NCI-H510A (cell line): ENCODE data around the gene TTC34.

Experiments used
- DNase-seq: peaks from one replicate; lab custom pipeline; 2025; lab: John Stamatoyannopoulos, UW

The TTC34 gene, protein sequence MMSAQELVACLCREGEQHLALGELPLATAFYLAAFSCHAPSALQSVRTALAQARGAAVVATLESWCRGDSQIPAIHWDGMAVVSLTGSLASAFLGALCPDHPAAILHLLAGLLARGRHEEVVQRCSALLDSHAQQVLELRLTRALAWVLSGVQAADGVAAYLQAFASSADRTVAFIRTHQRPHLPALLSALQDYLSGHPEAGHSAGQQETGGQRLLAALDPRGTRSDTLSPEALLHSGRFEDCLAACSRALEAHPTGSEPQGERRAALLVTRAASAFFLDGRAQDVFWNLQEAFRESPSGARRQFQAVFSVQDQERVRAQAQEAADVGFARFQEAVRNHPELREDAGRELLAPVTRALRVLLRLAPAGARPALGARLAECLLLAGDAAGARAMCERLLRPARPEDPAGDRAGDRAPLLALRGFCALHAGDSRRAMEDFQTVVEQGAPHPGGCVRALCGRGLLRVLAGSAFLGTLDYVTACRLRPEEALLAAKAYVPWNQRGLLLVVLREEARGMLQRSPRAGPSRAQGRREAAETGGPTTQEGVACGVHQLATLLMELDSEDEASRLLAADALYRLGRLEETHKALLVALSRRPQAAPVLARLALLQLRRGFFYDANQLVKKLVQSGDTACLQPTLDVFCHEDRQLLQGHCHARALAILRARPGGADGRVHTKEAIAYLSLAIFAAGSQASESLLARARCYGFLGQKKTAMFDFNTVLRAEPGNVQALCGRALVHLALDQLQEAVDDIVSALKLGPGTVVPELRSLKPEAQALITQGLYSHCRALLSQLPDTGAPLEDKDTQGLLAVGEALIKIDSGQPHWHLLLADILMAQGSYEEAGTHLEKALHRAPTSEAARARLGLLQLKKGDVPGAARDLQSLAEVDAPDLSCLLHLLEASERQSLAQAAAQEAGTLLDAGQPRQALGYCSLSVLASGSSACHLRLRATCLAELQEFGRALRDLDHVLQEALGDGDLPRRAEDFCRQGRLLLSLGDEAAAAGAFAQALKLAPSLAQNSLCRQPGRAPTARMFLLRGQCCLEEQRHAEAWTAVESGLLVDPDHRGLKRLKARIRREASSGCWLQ

DNA sequence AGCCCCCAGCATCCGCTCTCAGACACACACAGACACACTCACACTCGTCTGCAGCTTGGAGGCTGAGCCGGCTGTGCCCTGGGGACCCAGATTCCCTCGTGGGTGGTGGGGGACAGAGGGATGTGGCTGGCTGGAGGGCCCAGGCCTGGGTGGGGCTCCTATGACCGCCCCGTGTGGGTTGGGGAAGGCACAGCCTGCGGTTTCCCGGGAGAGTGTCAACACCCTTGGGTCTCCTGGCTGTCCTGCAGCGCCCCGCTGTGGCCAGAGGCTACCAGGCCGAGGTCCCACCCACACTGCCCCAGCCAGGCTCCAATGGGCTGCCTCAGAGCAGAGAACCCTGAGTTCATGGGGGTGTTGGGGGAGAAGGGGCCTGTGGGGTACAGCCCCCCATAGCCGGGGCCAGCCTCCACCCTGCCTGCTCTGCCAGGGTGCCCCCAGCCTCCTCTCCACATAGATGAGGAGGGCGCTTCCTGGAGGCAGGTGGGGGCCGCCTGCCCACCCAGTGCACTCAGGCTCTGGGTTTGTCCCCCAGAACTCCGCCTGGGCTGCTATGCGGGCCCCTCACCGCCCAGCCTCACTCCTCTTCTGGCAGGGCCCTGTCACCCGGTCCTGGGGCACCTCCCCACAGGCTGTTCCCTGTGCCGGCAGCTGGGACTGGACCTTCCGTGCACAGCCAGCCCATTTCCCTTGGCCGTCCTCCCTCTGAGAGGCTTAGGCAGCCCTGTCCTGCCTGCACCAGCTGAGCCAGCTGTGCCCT, at the start of gene TTC34:
TTC34 (minus strand) TSS at position 159 of the 757 bp plus-strand sequence. CDS start 866 bp downstream, outside the sequence.
- no peak for DNase-seq

DNA sequence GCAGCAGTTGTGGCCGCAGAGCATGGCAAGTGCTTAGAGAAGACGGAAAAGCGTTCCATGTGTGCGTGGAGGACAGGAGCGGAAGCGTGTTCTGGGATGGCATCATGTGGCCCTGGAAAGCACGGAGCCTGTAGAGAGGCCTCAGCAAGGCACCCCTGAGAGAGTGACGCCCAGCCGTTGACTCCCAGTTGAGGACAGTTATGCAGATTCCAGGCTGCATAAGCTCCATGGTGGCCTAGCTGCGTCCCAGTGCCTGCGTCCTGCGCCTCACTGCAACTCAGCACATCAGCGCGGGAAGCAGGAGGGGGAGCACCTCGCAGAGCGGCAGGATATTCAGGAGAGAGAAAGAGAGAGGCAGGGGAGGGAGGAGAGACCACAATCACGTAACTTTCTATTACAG, 49.0 kb upstream of the TTC34 start:
- no peak for DNase-seq

DNA sequence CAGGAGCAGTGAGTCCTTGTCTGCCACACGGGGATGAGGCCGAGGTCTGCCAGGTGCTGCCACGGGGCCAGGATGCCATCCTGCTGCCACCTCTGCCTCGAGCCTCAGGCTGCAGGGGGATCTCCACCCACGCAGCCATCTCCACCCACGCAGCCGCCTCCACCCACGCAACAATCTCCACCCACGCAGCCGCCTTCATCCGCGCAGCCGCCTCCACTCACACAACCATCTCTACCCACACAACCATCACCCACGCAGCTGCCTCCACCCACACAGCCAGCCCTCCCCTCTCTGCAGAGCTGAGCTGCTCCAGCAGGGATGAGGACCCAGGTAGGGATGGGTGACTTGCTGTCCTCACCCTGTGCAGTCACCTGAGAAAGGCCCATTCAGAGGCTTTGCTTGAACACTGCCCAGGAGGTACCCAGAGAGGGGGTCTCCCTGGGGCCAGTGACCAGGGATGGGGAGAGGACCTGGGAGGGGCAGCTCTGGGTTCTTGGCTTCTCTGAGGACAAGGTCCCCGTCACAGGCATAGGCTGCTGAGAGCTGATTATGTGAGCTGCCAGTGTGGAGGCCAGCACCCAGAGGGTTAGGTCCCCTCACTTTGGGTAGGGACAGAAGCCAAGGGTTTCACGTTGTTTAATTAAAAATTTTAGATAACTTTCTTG, 46.6 kb upstream of the TTC34 start:
- no peak for DNase-seq

DNA sequence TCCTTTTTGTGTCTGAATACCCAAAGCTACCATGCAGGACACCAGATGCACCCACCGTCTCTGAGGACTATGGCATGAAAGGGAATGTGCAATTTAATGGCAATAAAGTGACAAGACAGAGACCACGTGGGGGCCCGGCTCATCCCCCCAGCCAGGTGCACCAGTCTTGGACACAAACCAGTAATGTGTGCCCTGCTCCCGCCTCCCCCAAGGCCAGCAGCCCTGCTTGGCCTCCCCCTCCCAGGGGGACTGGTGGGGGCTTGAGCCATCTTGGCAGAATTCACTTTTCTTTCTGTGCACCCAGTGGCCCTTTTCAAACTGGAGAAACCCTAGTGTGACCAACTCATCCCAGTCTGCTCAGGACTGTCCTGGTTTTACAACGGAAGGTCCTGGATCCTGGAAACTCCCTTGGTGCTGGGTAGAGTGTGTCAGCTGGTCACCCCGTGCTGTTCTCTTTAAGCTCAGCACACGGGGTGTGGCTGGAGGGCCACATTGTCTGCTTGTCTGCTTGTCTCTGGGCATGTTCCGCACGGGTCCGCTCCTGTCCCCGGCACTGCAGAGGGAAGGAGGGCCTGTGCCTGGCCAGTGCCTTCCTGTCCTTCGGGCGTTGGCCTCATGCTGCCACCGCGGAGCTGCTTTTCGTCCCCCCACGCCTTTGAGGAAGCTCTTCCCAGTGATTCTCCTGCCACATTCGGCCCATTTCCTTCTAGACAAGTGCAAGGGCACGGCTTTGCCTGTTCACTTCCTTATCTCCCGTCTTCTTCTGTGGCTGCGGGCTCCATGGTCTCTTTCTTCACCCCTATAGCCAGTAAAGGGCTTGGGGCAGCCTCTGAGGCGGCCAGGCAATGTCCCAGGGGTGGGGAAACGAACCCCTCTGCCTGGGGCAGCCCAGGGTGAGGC, 45.8 kb upstream of the TTC34 start:
- no peak for DNase-seq

DNA sequence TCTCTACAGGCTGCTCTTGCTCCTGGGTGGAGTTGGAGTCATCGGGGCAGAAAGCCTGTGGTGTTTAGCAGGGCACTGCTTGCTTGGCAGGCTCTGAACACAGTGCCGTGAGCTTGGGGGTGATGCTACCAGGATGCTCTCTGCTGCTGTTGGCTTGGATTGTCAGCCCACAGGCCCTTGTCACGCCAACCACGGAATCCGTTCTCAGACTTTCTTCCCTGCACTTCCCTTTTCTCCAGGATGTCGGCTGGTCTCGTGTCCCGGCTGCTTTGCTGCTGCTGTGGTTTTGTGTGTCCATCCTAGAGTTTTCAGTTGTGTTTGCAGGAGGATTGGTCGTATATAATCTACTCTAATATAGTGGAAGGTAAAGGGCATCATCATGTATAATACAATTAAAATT, 44.4 kb upstream of the TTC34 start:
- no peak for DNase-seq

DNA sequence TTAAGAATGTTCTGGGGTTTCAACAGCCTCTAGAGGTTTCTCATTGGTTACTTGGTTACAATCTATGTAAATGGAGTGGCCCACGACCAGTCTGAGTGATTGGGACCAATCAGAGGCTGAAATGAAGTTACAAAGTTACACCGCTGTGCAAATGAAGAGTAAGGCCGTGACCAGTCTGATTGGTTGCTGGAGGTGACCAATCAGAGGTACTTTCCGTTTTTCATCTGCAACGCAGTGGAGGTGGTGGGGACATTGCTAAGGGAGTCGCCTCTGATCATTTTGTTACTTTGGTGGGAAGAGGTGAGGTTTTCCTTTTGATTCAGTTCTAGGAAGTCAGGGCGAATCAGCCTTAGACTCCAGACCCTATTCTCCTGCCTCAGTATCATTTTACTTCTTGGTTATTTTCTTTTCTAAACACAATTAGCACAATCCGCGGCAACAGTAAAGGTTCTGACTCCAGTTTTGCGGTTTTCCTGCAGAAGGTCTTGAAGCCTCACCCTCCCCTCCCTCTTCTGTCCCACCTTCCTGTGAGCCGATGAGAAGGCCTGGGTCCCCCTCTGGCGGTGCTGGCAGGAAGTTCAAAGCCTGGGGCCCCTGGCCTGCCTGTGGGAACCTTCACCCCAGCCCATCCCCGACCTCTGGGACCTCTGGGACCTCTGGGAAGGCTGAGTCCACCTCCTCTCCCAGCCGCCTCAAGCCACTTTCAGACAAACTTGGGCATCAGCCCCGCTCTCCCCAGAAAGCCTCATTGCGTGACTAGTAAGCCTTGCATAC, 38.7 kb upstream of the TTC34 start:
- no peak for DNase-seq

DNA sequence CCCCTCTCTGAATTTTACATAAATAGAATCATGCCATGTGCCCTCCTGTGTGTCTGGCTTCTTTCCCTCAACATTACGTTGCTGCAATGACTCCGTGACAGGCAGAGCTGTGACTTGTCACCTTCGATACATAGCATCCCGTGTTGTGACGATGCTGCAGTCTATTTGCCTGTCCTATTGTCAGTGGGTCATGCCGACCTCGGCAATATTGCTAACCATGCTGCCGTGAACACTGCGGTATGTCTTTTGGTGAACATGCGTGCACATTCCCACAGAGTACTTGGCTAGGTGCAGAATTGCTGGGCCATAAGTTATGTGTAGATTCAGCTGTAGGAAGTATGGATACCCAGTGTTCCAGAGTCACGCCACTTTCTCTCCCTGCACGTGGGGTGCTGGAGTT, 36.3 kb upstream of the TTC34 start:
- DNase-seq = no peak

DNA sequence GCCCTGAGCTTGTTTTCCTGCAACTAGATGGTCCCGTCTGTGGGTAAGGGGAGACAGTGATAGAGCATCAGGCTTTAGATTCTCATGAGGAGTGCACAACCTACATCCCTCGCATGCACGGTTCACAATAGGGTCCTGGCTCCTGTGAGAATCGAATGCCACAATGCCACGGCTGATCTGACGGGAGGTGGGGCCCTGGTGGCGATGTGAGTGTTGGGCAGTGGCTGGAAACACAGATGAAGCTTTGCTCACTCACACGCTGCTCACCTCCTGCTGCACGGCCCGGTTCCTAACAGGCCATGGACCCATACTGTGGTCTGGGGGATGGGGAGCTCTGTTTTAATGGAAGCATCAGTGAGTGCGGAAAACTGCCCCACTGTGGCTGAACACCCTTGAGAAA, 35.8 kb upstream of the TTC34 start:
- DNase-seq = no peak

DNA sequence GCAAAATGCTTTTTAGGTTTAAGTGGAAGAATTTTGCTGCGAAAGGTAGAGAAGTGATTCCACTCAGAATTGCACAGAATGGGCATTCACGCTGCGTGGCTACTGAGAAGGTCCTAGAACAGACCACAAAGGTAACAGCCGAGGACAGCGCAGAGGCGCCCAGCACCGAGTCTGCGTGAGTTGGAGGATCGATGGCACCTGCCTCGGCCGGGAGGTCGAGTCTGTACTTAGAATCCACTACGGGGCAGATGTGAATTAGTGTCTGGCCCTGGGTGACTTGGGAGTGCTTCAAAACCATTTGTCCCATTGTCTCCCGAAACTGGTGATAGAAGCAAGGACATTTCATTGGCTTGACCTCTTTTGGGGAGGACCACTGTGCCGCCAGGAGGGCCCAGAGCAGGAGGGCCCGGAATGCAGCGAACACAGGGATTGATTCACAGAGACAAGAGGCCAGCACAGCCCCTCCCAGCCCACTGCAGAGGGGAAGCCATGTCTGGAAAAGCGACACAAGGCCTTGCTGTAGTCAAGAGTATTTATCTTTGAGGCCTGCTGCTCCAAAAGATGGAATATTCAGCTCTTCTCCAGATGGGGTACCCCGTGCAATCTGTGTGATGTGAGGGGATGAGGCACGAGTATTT, 35.0 kb upstream of the TTC34 start:
- DNase-seq = no peak

DNA sequence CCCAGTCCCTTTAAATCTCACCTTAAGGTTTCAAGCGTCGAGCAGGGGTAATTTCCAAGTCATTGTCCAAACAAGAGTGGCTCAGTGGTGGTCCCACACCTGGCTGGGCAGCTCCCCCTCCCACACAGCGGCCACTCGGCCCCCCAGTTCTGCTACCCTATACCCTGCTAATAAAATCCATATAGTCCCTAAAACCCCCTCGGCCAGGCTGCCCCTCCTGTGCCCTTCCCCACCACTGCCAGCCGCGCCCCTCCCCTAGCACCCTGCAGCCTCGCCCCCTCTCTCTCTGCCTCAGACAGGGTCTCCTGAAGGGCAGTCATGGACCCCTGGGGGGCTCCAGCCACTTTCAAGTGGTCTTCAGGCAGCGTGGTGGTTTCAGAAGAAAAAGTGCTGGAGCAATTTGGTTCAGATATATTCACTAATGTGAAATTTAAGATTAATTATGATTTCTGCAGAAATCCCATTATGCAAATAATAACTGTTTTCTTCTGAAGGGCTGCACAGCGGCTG, 34.2 kb upstream of the TTC34 start:
- no peak for DNase-seq

DNA sequence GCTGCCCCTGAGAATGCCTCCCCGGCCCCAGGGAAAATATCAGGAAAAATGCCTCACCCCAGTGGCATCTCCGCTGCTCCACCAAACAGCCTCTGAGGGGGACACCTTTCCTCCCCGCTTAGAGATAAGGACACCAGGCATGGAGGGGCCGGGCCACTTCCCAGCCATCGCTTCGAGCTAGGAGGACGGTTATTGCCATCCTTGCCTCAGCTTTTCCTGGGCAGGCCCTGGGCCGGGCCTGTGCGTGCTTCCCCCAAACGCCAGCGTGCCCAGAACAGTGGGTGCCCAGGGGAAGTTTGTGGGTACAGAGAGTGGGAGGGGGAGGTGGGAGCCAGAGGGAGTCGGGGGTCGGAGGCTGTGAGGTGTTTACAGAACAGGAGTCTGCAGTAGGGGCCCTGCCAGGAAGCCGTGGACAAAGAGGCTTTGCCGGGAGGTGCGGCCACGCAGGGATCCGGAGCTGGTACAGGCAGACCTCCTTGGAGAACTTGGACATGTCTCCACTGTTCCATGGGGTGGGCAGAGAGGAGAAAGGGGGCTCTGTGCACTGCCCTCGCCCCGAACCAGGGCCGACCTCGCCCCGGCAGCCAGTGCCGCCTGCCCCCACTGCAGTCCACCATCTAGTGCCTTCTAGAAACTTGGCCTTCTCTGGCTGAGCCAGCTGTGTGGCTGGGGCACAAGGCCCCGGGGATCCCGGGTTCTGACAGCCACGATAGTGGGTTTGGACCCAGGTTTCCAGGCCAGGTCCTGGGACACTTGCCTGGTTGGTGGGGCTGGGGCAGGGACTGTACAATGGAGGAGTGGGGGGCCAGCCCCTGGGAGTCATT, 33.5 kb upstream of the TTC34 start:
- DNase-seq = no peak

DNA sequence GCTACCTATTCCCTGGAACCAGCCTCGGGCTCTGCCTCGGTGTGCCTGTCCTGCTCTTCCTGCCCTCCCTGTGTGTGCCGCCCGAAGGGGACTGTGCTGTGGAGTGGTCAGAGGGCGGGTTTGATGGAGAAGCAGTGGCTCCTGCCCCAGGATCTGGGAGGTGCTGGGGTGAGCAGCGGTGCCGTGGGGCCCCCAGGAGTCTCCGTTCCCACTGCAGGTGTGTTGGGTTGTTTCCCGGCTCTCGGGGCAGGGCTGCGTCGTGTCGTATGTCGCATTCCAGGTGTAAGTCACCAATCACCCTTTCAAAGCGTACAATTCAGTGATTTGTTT, 32.6 kb upstream of the TTC34 start:
- DNase-seq = no peak

DNA sequence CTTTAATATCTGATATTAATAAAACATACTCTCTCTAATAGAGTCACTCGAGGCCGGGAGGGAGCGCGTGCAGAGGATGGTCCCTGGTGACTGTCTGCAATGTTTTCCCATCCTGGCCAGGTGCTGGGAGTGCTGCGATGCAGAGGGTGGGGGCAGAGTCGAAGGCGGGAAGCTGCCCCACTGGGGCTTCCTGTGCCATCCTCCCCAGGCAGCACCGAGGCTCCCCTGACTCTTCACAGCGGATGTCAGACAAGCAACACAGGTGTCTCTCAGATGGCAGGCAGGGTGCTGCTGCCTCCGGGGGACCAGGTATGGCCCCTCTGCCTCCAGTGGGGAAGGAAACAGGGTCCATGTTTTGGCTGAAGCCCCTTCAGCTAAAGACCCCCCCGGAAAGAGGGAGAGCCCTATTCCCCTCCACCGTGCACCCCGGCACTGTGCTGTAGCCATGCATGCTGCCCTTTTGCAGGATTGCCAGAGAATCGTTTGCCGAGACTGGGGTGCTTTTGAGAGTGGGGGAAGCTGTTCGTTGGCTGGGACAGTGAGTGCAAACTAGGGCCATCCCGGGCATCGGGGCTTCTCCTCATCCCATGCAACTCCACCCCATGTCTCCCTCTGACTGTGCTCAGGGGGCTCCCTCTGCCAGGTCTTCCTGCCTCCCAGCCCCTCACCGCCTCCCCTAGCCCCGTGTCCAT, 32.1 kb upstream of the TTC34 start:
- DNase-seq = no peak

DNA sequence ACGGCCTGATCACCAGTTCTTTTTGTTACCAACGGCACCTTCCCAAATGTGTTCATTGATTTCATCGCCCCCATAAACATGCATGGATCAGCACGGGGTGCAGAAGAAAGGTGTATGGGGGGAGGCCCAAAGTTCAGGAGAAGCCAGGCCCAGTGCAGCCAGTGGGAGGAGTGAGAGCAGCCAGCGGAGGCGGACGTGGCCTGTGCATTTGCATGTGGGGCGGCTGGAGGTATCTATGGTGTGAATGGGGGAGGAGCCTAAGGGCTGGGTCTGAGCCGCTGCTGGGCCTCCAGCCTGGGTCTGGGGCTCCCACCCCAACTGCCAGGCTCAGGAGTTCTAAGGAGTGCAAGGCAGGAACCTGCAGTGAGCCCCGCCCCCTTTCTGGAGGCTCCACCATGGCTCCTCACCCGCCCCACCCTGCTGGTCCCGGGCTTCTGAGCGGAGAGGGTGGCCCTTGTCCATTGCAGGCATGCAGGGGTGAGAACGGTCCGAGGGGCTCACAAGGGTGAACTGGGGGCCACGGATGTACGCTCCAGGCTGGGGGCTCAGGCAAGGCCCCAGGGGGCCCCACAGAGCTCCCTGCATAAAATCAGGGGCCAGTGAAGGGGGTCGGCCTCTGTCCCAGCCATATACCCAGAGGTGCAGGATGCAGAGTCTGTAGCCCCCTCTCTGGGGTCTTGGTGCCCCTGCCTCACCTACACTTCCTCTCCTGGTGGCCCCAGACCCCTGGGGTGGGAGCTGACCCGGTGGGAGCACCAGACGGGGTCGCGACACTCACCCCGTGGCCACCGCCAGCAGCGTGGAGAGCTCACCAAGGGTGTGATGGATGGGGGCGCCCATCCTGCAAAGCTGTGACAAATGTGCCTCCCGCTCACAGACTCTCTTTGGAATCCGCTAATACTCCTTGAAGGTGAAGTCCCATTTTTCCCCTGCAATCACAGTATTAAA, 31.3 kb upstream of the TTC34 start:
- DNase-seq = no peak

DNA sequence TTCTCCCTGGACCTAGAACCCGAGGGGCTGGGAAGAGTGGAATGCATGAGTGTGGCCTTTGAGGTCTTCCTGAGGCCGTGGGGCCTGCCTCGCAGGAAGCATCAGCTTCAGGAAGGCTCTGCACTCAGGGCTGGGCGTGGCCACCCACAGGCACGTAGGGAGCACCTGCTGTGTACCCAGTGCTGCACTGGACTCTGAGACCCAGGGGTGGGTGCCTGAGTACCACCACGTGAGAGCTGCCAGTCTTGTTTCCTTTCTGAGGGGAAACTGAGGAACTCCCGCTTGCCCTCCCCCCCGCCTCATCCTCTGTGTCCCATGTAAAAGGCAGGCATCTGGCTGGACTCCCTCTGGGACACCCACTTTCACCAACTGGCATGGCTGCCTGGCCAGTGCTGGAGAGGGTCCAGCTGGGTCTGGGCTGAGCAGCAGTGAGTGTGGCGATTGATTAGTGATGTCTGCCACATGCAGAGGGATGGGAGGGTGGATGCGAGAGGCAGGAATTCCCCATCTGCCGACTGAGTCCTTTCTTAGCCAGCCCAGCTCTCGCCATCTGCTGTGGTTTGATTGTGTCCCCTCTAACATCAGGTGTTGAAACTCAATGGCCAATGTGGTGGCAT, 30.2 kb upstream of the TTC34 start:
- DNase-seq = no peak
